Measurements from ENCODE around the gene SYNE2. TPM values are rescaled to one million over a fixed set of nuclear protein-coding genes. Genes with fewer than 3 reads are reported as not detected.
"Not testable (repeated sequence)": the region's sequence is repeated elsewhere in the genome, so short reads cannot be mapped to it uniquely, and the experiment has no call there.

Gene SYNE2
- total RNA-seq, 2 experiments from 2014 or later = 25.2 to 30.9 TPM

- Mint-ChIP-seq H3K4me1 (peaks cover 3% of the 10 kb centered on the region), H3K36me3 (peaks cover 14% of the 10 kb centered on the region), H3K4me3 (no peak overlapping the region), H3K27ac (no peak overlapping the region), H3K27me3 (no peaks in the 10 kb centered on the region), H3K9me3 (no peaks in the 10 kb centered on the region)
- no peak for DNase-seq
Observed at GRCh38 chr14:63988579-63988978, 135.8 kb downstream of the SYNE2 start.

GRCh38 chr14:63991833-63992232, 139.0 kb downstream of the SYNE2 start:
- Mint-ChIP-seq H3K27ac (peak overlapping the region; percentile 4), H3K27me3 (no peaks in the 10 kb centered on the region), H3K36me3 (peaks cover 21% of the 10 kb centered on the region), H3K4me3 (no peak overlapping the region), H3K4me1 (peaks cover 3% of the 10 kb centered on the region), H3K9me3 (no peaks in the 10 kb centered on the region)
- no peak for DNase-seq

DNA sequence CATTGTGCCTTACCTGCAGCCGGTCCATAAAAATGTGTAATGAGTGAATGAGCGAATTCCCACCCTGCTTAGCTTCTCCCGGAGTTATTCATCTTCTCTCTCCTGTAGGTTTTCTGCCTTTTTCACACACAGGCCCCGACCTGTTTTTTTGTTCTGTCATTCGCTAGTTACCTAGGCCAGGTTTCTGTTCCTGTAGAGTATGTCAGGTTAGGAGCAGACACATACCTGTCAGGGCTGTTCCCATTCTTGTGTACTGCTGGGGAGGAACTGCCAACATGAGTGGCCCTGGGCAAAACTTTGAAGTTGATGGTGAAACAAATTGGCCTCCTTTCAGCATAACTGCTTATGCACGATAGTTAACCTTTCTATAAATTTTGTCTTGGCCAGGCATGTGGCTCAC, 140.1 kb downstream of the SYNE2 start:
- H3K36me3 Mint-ChIP-seq = peaks cover 26% of the 10 kb centered on the region
- no peaks in the 10 kb centered on the region for H3K9me3 Mint-ChIP-seq
- no peak for DNase-seq
- no peak overlapping the region for H3K27ac Mint-ChIP-seq
- H3K27me3 Mint-ChIP-seq = no peaks in the 10 kb centered on the region
- H3K4me1 Mint-ChIP-seq = peaks cover 3% of the 10 kb centered on the region
- H3K4me3 Mint-ChIP-seq = no peak overlapping the region

- Mint-ChIP-seq H3K27me3 (no peaks in the 10 kb centered on the region), H3K36me3 (peaks cover 25% of the 10 kb centered on the region), H3K4me3 (no peak overlapping the region), H3K4me1 (peaks cover 3% of the 10 kb centered on the region), H3K27ac (no peak overlapping the region), H3K9me3 (no peaks in the 10 kb centered on the region)
- DNase-seq = no peak
Observed at GRCh38 chr14:63993992-63994391, 141.2 kb downstream of the SYNE2 start.

- no peaks in the 10 kb centered on the region for H3K27me3 Mint-ChIP-seq
- H3K36me3 Mint-ChIP-seq = peaks cover 31% of the 10 kb centered on the region
- H3K4me1 Mint-ChIP-seq = peaks cover 3% of the 10 kb centered on the region
- H3K9me3 Mint-ChIP-seq = no peaks in the 10 kb centered on the region
- no peak overlapping the region for H3K4me3 Mint-ChIP-seq
- DNase-seq = no peak
- H3K27ac Mint-ChIP-seq = no peak overlapping the region
Observed at GRCh38 chr14:63995285-63995684, 142.5 kb downstream of the SYNE2 start.

DNA sequence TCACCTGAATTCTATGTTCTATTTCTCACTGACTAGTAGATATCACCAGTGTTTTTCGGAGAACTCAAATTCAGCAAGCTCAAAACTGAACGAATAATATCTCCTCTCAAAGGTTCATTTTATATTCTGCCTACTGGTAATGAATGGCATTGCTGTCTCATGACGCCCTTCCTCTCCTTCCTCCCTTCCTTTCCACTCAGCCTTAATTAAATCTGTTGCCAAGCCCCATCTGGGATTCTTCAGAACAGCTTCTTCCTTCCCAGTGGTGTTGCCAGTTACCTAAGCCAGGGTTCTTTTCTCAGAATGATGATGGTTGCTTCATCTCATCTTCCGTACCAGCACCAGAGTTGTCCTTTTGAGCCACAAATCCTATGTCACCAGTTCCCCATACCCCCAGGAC, 143.2 kb downstream of the SYNE2 start:
- Mint-ChIP-seq H3K4me3 (no peak overlapping the region), H3K4me1 (peaks cover 3% of the 10 kb centered on the region), H3K27me3 (no peaks in the 10 kb centered on the region), H3K27ac (no peak overlapping the region), H3K9me3 (no peaks in the 10 kb centered on the region), H3K36me3 (peaks cover 34% of the 10 kb centered on the region)
- DNase-seq = no peak

- Mint-ChIP-seq H3K36me3 (peaks cover 35% of the 10 kb centered on the region), H3K4me3 (no peak overlapping the region), H3K9me3 (no peaks in the 10 kb centered on the region), H3K27me3 (no peaks in the 10 kb centered on the region), H3K4me1 (peaks cover 3% of the 10 kb centered on the region), H3K27ac (no peak overlapping the region)
- DNase-seq = no peak
Observed at GRCh38 chr14:63996625-63997220, 143.9 kb downstream of the SYNE2 start.

- no peaks in the 10 kb centered on the region for H3K9me3 Mint-ChIP-seq
- H3K27ac Mint-ChIP-seq = no peak overlapping the region
- no peak for DNase-seq
- H3K4me1 Mint-ChIP-seq = no peaks in the 10 kb centered on the region
- H3K4me3 Mint-ChIP-seq = no peak overlapping the region
- peaks cover 34% of the 10 kb centered on the region for H3K36me3 Mint-ChIP-seq
- no peaks in the 10 kb centered on the region for H3K27me3 Mint-ChIP-seq
Observed at GRCh38 chr14:64000749-64001148, 147.9 kb downstream of the SYNE2 start.

GRCh38 chr14:64005822-64006221, 153.0 kb downstream of the SYNE2 start:
- H3K27ac Mint-ChIP-seq = no peak overlapping the region
- H3K27me3 Mint-ChIP-seq = no peaks in the 10 kb centered on the region
- H3K4me3 Mint-ChIP-seq = no peak overlapping the region
- H3K9me3 Mint-ChIP-seq = no peaks in the 10 kb centered on the region
- no peak for DNase-seq
- peaks cover 12% of the 10 kb centered on the region for H3K36me3 Mint-ChIP-seq
- no peaks in the 10 kb centered on the region for H3K4me1 Mint-ChIP-seq

DNA sequence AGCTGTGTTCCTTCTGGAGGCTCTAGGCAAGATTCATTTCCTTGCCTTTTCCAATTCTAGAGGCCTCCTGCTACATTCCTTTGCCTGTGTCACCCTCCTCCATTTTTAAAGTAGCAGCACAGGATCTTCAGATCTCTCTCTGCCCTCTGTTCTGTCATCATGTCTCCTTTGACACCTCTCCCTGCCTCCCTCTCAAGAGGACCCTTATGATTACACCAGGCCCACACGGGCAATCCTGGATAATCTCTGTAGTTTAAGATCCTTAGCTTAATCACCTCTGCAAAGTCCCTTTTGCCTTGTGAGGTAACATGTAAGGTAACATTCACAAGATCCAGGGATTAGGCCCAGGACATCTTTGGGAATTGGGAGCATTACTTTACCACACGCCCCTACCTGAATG, 155.2 kb downstream of the SYNE2 start:
- DNase-seq = no peak
- H3K4me3 Mint-ChIP-seq = no peak overlapping the region
- peaks cover 15% of the 10 kb centered on the region for H3K36me3 Mint-ChIP-seq
- no peaks in the 10 kb centered on the region for H3K4me1 Mint-ChIP-seq
- no peaks in the 10 kb centered on the region for H3K27me3 Mint-ChIP-seq
- no peaks in the 10 kb centered on the region for H3K9me3 Mint-ChIP-seq
- no peak overlapping the region for H3K27ac Mint-ChIP-seq

DNA sequence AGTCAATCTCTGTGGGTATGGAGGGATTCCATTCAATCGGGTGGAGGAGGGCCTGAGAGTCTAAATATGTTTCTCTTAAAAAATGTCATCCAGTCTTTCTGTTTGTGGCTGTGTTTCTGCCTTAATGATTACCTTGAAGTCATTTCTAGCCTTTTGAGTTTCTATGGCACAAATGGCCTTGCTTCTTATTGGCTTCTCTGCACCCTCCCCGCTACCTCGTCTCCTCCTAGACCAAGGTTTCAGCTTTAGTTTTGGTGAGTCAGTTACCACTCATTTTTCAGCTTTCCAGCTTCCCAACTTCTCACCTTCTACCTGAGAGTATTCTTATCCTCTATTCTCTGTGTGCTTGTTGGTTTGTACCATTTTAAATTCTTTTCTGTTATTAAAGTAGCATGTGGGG, 159.2 kb downstream of the SYNE2 start:
- Mint-ChIP-seq H3K27me3 (no peaks in the 10 kb centered on the region), H3K27ac (no peak overlapping the region), H3K36me3 (peaks cover 22% of the 10 kb centered on the region), H3K9me3 (peaks cover 4% of the 10 kb centered on the region), H3K4me3 (no peak overlapping the region), H3K4me1 (no peaks in the 10 kb centered on the region)
- DNase-seq = no peak

DNA sequence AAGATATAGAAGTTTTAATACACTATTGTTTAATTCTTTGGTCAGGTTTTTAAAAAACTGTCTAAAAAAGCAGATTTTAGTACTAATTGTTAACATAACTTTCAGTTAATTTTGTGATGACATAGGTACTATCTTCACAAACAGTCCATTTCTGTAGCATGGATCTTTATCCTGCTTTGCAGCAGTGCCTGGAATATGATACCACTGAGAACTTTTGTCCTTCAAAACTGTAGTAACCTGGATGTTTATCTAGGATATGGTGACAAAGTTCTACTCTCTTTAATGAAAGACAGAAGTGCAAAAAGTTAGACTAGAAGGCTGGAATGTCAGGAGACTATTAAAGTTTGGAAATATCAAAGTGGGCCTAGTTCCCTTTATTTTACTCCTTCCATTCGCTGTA, 159.9 kb downstream of the SYNE2 start:
- peaks cover 22% of the 10 kb centered on the region for H3K36me3 Mint-ChIP-seq
- H3K4me3 Mint-ChIP-seq = no peak overlapping the region
- no peaks in the 10 kb centered on the region for H3K4me1 Mint-ChIP-seq
- DNase-seq = no peak
- H3K27ac Mint-ChIP-seq = no peak overlapping the region
- no peaks in the 10 kb centered on the region for H3K27me3 Mint-ChIP-seq
- peaks cover 4% of the 10 kb centered on the region for H3K9me3 Mint-ChIP-seq

DNA sequence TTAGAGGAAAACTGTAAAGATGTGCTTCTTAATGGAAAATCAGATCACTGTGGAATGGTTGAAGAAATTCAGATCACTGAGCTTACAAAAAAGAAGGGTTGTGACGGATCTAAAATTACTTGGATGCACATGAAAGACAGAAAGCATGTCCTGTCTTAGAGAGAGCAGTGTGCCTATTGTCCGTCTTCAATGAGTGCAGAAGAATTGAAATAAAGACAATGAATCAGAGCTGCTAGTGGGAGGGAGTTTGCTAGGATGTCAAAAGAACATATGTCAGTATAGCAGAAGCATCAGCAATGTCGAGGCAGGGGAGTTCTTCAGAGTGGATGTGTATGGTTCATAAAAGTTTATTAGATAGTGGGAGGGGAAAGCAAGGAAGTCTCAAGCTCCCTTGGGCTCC, 172.7 kb downstream of the SYNE2 start:
- H3K4me3 Mint-ChIP-seq = no peak overlapping the region
- peaks cover 19% of the 10 kb centered on the region for H3K36me3 Mint-ChIP-seq
- H3K27ac Mint-ChIP-seq = no peak overlapping the region
- H3K9me3 Mint-ChIP-seq = no peaks in the 10 kb centered on the region
- H3K27me3 Mint-ChIP-seq = no peaks in the 10 kb centered on the region
- DNase-seq = no peak
- no peaks in the 10 kb centered on the region for H3K4me1 Mint-ChIP-seq

- H3K27ac Mint-ChIP-seq = no peak overlapping the region
- H3K4me3 Mint-ChIP-seq = no peak overlapping the region
- DNase-seq = no peak
- H3K4me1 Mint-ChIP-seq = no peaks in the 10 kb centered on the region
- no peaks in the 10 kb centered on the region for H3K27me3 Mint-ChIP-seq
- peaks cover 20% of the 10 kb centered on the region for H3K36me3 Mint-ChIP-seq
- H3K9me3 Mint-ChIP-seq = no peaks in the 10 kb centered on the region
Observed at GRCh38 chr14:64026600-64026999, 173.8 kb downstream of the SYNE2 start.

- no peak overlapping the region for H3K4me3 Mint-ChIP-seq
- no peaks in the 10 kb centered on the region for H3K4me1 Mint-ChIP-seq
- no peaks in the 10 kb centered on the region for H3K9me3 Mint-ChIP-seq
- H3K36me3 Mint-ChIP-seq = peaks cover 17% of the 10 kb centered on the region
- DNase-seq = no peak
- H3K27ac Mint-ChIP-seq = no peak overlapping the region
- H3K27me3 Mint-ChIP-seq = no peaks in the 10 kb centered on the region
Observed at GRCh38 chr14:64035143-64035542, 182.3 kb downstream of the SYNE2 start.

- Mint-ChIP-seq H3K36me3 (peaks cover 26% of the 10 kb centered on the region), H3K27ac (peak overlapping the region; percentile 19)
- H3K9me3 Mint-ChIP-seq, DNase-seq, H3K4me1 Mint-ChIP-seq, H3K4me3 Mint-ChIP-seq, H3K27me3 Mint-ChIP-seq: not testable (repeated sequence)
Observed at GRCh38 chr14:64037869-64038745, 185.3 kb downstream of the SYNE2 start.
